Activated naive CD4-positive, alpha-beta T cell treated with anti-CD3 and anti-CD28 coated beads for 36 hours (primary cell): Measurements from ENCODE around the gene SLC39A7. TPM values are rescaled to one million over a fixed set of nuclear protein-coding genes. Genes with fewer than 3 reads are reported as not detected.

Source experiments
- CTCF ChIA-PET: fragments of 350-600 bp; sonication (Branson Sonifier 250); formaldehyde crosslinking; loops from one replicate; lab custom pipeline; 2021; ENCODE audit warnings: antibody characterized with exemption; lab: Charles Lee
- DNase-seq: peaks from one replicate; pipeline ENCODE4 v3.0.0-alpha.2; 2020
- H3K27ac Mint-ChIP-seq: one replicate; pipeline ENCODE4 v1.8.0; 2021; ENCODE audit warnings: mild to moderate bottlenecking, mixed read lengths
- H3K27me3 Mint-ChIP-seq: one replicate; pipeline ENCODE4 v1.8.0; 2021; ENCODE audit warnings: low read depth, mixed read lengths
- H3K36me3 Mint-ChIP-seq: one replicate; pipeline ENCODE4 v1.8.0; 2021; ENCODE audit warnings: low read depth, mixed read lengths
- H3K4me1 Mint-ChIP-seq: one replicate; pipeline ENCODE4 v1.8.0; 2021; ENCODE audit warnings: low read depth, mixed read lengths
- H3K4me3 Mint-ChIP-seq: one replicate; pipeline ENCODE4 v1.8.0; 2021; ENCODE audit warnings: mild to moderate bottlenecking, moderate library complexity, mixed read lengths
- H3K9me3 Mint-ChIP-seq: one replicate; pipeline ENCODE4 v1.8.0; 2021; ENCODE audit warnings: mixed read lengths
- intact Hi-C: fragments of 100-400 bp; cut with micrococcal nuclease; formaldehyde crosslinking; loops from one replicate; pipeline ENCODE4 v1.15.1; 2023
- total RNA-seq, 2 experiments: library from RNA; stranded (reverse); gene quantifications; one replicate each; pipeline ENCODE4 v1.2.3, GENCODE V29; 2021

The SLC39A7 gene
- total RNA-seq, 2 experiments from 2014 or later, result 35.9 to 39.5 TPM

GRCh38 chr6:33185190-33185589, 15.5 kb upstream of the SLC39A7 start:
- Mint-ChIP-seq H3K27me3 (no peaks in the 10 kb centered on the region), H3K9me3 (peaks cover 13% of the 10 kb centered on the region), H3K4me3 (no peak overlapping the region), H3K36me3 (peaks cover 13% of the 10 kb centered on the region), H3K4me1 (peaks cover 21% of the 10 kb centered on the region), H3K27ac (no peak overlapping the region)
- CTCF ChIA-PET, result no interaction called here
- intact Hi-C loops, result no loop called here
- DNase-seq, result no peak

- H3K4me1 Mint-ChIP-seq, result peaks cover 21% of the 10 kb centered on the region
- no peak for DNase-seq
- no peak overlapping the region for H3K4me3 Mint-ChIP-seq
- no peak overlapping the region for H3K27ac Mint-ChIP-seq
- H3K36me3 Mint-ChIP-seq, result peaks cover 13% of the 10 kb centered on the region
- intact Hi-C loops, result no loop called here
- H3K9me3 Mint-ChIP-seq, result peaks cover 13% of the 10 kb centered on the region
- CTCF ChIA-PET, result no interaction called here
- peaks cover 1% of the 10 kb centered on the region for H3K27me3 Mint-ChIP-seq
These were observed 14.9 kb upstream of the SLC39A7 start for GRCh38 chr6:33185654-33186187.

- CTCF ChIA-PET, result no interaction called here
- intact Hi-C loops, result no loop called here
- peaks cover 9% of the 10 kb centered on the region for H3K27me3 Mint-ChIP-seq
- no peak overlapping the region for H3K27ac Mint-ChIP-seq
- DNase-seq, result no peak
- H3K4me1 Mint-ChIP-seq, result peaks cover 24% of the 10 kb centered on the region
- H3K36me3 Mint-ChIP-seq, result peaks cover 10% of the 10 kb centered on the region
- peaks cover 11% of the 10 kb centered on the region for H3K9me3 Mint-ChIP-seq
- no peak overlapping the region for H3K4me3 Mint-ChIP-seq
These were observed 12.9 kb upstream of the SLC39A7 start for GRCh38 chr6:33187809-33188208.

- CTCF ChIA-PET, result interaction anchor here (0.8 to 1.5 kb wide), 2 partner anchors 9 to 61 kb away, joined by 3 to 4 read pairs; no protein-coding TSS in a partner anchor
- H3K27me3 Mint-ChIP-seq, result peaks cover 9% of the 10 kb centered on the region
- H3K4me1 Mint-ChIP-seq, result peaks cover 20% of the 10 kb centered on the region
- H3K4me3 Mint-ChIP-seq, result no peak overlapping the region
- H3K27ac Mint-ChIP-seq, result no peak overlapping the region
- peaks cover 4% of the 10 kb centered on the region for H3K36me3 Mint-ChIP-seq
- intact Hi-C loops, result no loop called here
- H3K9me3 Mint-ChIP-seq, result no peaks in the 10 kb centered on the region
- DNase-seq, result no peak
These were observed 11.5 kb upstream of the SLC39A7 start for GRCh38 chr6:33189164-33189563.

DNA sequence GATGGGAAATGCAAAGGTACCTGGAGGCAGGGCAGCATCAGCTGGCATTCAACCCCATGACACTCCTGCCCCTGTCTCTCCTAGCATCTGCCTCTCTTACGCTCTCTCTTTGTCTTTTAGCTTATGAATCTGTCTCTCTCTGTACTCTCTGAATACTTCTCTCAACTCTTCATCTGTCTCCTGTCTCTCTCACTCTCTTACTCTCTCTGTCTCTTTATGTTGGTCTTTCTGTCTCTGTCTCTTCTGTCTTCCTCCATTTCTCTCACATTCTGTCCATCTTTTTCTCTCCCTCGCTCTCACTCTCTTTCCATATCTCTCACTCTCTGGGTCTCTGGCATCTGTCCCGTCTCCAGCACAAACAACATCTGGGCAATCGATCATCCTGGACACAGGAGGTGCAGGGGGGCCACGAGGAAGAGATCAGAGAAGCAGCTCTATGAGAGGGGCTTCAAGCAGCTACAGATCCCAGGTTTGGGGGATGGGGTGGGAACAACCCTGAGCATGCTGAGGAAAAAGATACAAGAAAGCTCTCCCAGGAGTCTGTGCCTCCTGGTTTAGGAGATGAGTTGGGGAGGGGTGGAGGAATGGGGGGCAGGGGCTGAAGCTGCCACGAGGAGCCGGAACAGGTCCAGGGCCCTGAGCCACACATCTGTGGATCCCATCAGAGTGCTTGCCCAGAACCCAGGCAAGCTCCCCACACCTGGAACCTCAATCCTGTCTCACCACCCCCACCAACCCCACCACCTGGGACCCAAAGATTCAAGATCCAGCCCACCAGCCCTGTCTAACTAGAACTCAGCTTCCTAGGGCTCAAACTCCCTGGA, 10.8 kb upstream of the SLC39A7 start:
- intact Hi-C loops, result loop anchor here (10.0 kb wide), 1 partner anchor 1055 kb away; the partner anchor contains the start of gene SMIM29
- no peak overlapping the region for H3K4me3 Mint-ChIP-seq
- CTCF ChIA-PET, result interaction anchor here (0.7 to 1.5 kb wide), 4 partner anchors 8 to 60 kb away, joined by 3 to 4 read pairs (median 4); no protein-coding TSS in a partner anchor

DNA sequence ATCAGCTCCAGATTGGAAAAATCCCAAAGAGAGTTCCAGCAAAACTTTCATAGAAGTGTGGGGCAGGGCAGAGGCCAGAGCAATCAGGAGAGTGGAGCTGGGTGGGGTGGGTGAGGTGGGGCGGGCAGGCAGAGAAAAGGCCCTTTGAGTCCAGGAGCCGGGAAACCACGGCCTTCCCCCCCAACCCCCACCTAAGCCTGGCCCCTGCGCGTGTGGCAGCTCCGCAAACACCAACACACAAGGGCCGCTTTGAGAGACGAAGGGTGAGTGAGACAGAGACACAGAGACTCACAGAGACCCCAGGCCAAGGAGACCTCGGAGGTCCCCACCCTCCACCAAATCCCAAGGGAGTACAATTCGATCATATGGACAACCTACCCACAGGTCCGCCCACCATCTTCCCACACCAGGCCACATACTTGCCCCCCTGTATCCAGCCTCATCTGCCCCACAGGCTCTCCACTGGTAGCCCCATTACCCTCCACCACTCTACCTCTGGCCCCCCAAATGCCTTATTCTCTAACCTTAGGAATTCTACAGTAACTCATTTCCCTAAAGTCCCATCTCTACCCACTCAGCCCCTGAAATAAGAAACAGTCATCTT, 10.1 kb upstream of the SLC39A7 start:
- DNase-seq, result no peak
- Mint-ChIP-seq H3K4me3 (no peak overlapping the region), H3K9me3 (no peaks in the 10 kb centered on the region), H3K27me3 (peaks cover 9% of the 10 kb centered on the region), H3K4me1 (peaks cover 16% of the 10 kb centered on the region), H3K36me3 (peaks cover 12% of the 10 kb centered on the region), H3K27ac (no peak overlapping the region)
- intact Hi-C loops, result loop anchor here (10.0 kb wide), 1 partner anchor 1054 kb away; the partner anchor contains the start of gene SMIM29
- CTCF ChIA-PET, result interaction anchor here (0.7 to 1.0 kb wide), 2 partner anchors 37 to 43 kb away, joined by 3 to 4 read pairs; no protein-coding TSS in a partner anchor

More for the DNA sequence above, 10.8 kb upstream of the SLC39A7 start:
- peaks cover 16% of the 10 kb centered on the region for H3K4me1 Mint-ChIP-seq
- H3K9me3 Mint-ChIP-seq, result no peaks in the 10 kb centered on the region
- DNase-seq, result no peak
- peaks cover 9% of the 10 kb centered on the region for H3K27me3 Mint-ChIP-seq
- H3K27ac Mint-ChIP-seq, result no peak overlapping the region
- H3K36me3 Mint-ChIP-seq, result peaks cover 5% of the 10 kb centered on the region

DNA sequence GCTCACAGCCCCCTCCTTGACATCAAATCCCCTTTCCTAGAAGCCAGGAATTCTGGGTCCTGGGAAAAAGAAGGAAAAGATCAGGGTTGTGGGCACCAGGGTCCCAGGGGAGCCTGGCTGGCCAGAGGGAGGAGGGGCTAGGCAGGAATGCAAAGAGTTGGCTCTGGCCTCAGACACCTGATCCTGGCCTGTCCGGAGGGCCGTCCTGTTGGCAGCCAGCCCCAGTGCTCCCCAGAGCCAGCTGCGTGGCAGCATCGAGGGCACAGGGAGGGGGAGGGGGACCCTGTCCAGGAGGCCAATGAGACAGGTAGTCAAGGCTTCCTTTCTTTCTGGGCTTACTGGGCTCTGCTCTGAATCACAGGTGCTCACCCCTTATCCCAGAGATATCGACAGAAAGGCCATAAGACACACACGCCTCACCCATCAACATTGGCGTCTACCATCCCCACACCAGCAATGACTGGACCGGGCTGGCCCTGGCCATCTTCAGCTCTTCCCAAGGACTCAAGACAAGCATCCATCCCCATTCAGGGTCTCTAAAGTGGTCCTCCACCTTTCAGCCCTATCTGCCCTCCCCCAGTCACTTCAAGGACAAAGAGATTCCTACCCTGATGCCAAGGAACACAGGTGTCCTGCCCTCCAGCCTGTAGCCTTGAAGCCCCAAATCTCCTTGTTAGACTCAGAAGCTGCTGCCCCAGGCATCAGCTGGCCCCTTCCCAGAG, 9.1 kb upstream of the SLC39A7 start:
- H3K4me1 Mint-ChIP-seq, result peaks cover 16% of the 10 kb centered on the region
- peaks cover 9% of the 10 kb centered on the region for H3K27me3 Mint-ChIP-seq
- H3K36me3 Mint-ChIP-seq, result peaks cover 19% of the 10 kb centered on the region
- no peak for DNase-seq
- CTCF ChIA-PET, result no interaction called here
- intact Hi-C loops, result loop anchor here (10.0 kb wide), 1 partner anchor 1053 kb away; the partner anchor contains the start of gene SMIM29
- H3K9me3 Mint-ChIP-seq, result no peaks in the 10 kb centered on the region
- H3K27ac Mint-ChIP-seq, result no peak overlapping the region
- H3K4me3 Mint-ChIP-seq, result no peak overlapping the region

DNA sequence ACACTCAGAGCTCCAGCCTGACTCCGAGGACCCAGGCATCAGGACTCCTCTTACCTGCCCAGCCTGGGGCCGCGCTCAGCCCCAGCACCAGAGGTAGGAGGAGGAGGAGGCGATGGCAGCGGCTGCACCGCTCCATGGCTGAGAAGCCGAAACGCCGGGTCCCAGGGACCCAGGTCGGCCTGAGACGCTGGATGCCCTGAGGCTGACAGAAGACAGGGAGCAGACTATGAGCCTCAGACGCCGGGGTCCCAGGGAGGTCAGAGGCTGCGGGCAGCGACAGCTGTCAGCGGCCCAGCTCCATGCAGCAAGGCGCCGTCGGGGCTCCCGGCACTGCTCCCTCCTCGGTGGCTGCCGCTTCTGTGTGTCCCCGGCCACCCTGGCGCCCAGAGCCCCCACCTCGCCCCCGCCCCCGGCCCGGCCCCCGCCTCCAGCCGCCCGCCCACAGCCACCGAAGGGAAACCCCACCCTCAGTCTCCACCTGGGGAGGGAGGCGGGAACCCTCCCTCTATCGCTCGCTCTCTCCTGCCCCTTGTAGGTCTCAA, 8.5 kb upstream of the SLC39A7 start, which contains the start of gene COL11A2:
Gene COL11A2, minus strand, starts transcription at position 363 of the 542 bp plus-strand sequence. Its CDS starts 227 bp downstream, at position 136.
- H3K4me3 Mint-ChIP-seq, result peak within 1 kb of the TSS; percentile 61
- DNase-seq, result no peak
- no peak within 1 kb of the TSS for H3K27ac Mint-ChIP-seq
- intact Hi-C loops, result loop anchor here (10.0 kb wide), 1 partner anchor 1053 kb away; the partner anchor contains the start of gene SMIM29
- peaks cover 17% of the 10 kb centered on the region for H3K4me1 Mint-ChIP-seq
- CTCF ChIA-PET, result no interaction called here
- H3K9me3 Mint-ChIP-seq, result no peaks in the 10 kb centered on the region
- H3K27me3 Mint-ChIP-seq, result peaks cover 9% of the 10 kb centered on the region
- peaks cover 20% of the 10 kb centered on the region for H3K36me3 Mint-ChIP-seq

DNA sequence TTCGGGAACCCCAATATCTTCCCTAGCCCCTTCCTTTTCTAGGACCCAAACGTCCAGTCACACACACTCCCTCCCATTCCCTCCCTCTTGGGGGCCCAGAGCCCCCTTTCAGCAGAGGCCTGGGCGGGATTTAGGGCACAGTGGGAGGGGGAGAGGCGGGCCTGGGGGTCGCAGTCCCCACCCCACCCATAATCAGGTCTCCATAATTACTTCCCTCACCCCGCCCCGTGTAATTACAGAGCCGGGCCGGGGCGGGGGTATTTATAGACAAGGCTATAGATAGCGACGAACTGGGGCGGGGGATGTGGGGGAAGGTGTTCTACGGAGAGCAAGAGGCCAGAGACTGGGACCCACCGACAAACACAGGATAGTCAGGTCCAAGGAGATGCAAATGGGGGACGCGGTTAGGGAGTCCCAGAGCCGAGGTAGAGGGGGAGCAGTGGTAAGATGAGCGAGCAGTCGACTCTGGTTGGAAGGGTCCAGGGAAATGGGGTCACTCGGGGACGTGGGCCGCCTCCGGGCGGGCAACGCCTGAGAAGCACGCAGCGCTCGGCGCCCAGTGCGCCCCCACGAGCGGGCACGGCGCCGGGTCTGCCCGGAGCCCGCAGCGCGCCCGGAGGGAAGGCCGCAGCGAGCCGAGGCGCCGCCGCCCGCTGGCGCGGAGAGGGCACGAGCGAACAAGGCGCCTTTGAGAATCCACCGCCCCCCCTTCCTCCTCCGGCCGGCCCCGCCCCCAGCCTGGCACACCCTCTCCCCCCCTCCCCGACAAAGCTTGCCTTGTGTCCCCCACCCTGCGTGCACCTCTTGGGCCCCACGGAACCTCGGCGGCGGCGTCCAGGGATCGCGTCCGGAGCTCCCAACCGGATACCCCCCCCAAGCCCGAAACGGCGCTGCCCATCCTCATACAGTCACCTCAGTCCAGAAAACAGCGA, 7.7 kb upstream of the SLC39A7 start:
- H3K9me3 Mint-ChIP-seq, result no peaks in the 10 kb centered on the region
- H3K36me3 Mint-ChIP-seq, result peaks cover 20% of the 10 kb centered on the region
- no peak overlapping the region for H3K27ac Mint-ChIP-seq
- intact Hi-C loops, result loop anchor here (10.0 kb wide), 1 partner anchor 1052 kb away; the partner anchor contains the start of gene SMIM29
- peak overlapping the region; percentile 61 for H3K4me3 Mint-ChIP-seq
- CTCF ChIA-PET, result interaction anchor here (0.8 to 0.9 kb wide), 2 partner anchors 53 to 74 kb away, joined by 3 to 4 read pairs; no protein-coding TSS in a partner anchor
- DNase-seq, result peak; percentile 41
- H3K27me3 Mint-ChIP-seq, result peaks cover 9% of the 10 kb centered on the region
- H3K4me1 Mint-ChIP-seq, result peaks cover 25% of the 10 kb centered on the region

DNA sequence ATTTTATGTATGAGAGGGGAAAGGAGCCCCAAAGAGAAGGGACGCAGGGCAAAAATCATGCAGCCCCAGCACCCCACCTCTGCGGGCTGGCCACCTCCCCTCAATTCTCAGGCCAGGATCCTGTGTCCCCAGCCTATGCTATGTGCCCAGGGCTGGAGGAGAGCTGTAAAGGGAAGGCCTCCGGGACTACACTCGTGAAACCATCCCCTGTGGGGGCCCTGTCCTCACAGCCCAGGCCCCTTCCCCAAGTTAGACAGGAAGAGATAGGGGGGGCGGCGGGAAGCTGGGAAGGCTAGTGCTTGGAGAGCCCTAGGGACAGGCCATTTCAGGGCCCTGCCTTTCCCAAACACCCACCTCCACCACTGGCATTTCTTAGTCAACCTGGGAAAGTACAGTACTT, 7.0 kb upstream of the SLC39A7 start:
- Mint-ChIP-seq H3K36me3 (peaks cover 20% of the 10 kb centered on the region), H3K27me3 (peaks cover 9% of the 10 kb centered on the region), H3K4me3 (peak overlapping the region; percentile 12), H3K4me1 (peaks cover 32% of the 10 kb centered on the region), H3K27ac (no peak overlapping the region), H3K9me3 (no peaks in the 10 kb centered on the region)
- intact Hi-C loops, result loop anchor here (10.0 kb wide), 1 partner anchor 1051 kb away; the partner anchor contains the start of gene SMIM29
- no peak for DNase-seq
- CTCF ChIA-PET, result interaction anchor here (0.8 to 0.9 kb wide), 2 partner anchors 53 to 75 kb away, joined by 3 to 4 read pairs; no protein-coding TSS in a partner anchor
